ENCODE results near the gene XYLT1.
"Not testable (repeated sequence)": the region's sequence is repeated elsewhere in the genome, so short reads cannot be mapped to it uniquely, and the experiment has no call there.

XYLT1 gene

DNA sequence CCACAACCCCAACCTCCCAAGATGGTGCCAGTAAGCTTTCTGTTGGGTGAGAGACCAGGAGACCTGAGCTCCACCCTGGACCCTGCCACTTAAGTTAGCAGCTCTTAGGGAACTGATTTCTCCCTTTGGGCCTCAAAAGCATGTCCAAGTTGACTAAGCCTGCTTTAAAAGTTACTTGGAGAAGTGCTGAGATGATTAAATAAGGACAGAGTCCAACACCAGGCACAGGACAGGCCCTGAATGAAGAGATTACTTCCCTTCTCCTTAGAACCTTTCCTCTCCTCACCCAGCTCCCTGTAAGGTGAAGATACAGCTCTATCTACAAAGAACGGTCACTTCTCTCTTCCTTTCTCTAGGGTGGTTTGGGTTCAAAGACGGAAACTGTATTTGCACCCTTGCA, 162.6 kb downstream of the XYLT1 start:
- DNase-seq (ENCODE audit: low read depth) = no peak

DNA sequence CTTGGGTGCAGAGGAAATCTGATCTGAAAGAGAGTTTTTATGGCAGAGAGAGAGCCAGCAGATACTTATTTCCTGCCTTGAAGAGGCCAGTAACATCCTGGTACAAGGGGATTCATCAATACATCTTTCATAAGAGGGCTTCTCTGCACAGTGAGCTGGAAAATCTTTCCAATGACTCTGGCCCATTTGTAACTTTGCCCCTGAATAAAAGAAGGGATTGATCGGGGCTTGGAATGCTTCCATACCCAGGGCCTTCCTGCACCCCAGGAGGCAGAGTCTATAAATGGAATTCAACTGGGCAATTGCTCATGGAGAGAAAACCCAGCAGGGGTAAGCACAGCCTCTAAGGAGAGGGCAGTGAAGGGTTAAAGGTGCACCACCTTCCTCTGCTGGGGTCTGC, 163.3 kb downstream of the XYLT1 start:
- DNase-seq (ENCODE audit: low read depth) = no peak

DNA sequence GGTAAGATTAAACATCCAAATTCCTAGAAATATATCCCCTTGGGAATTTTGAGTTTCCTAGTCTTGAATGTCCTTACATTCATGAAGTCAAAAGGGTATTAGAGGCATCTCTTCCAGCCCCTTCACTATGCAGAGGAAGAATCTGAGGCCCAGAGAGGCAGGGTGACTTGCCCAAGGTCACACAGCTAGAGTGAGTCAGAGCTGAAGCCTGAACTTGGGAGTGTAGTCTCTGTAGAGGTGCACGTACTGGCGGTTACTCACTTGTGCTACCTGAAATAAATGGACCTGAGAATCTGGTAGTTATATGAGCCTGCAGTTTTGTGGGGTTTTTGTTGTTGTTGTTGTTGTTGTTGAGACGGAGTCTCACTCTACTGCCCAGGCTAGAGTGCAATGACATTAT, 164.0 kb downstream of the XYLT1 start:
- DNase-seq (ENCODE audit: low read depth) = no peak

DNA sequence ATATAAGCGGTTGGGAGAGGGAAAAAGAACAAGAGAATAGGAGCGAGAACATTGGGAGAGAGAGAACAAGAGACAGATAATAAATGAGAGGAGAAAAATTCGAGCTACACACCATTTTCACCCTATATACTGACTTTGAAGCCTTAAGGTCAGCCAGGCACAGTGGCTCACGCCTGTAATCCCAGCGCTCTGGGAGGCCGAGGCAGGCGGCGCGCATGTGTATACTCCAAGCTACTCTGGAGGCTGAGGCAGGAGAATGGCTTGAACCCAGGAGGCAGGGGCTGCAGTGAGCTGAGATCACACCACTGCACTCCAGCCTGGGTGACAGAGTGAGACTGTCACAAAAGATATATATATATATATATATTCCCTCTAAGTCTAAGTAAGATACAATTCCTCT, 164.5 kb downstream of the XYLT1 start:
- DNase-seq (ENCODE audit: low read depth) = not testable (repeated sequence)

DNA sequence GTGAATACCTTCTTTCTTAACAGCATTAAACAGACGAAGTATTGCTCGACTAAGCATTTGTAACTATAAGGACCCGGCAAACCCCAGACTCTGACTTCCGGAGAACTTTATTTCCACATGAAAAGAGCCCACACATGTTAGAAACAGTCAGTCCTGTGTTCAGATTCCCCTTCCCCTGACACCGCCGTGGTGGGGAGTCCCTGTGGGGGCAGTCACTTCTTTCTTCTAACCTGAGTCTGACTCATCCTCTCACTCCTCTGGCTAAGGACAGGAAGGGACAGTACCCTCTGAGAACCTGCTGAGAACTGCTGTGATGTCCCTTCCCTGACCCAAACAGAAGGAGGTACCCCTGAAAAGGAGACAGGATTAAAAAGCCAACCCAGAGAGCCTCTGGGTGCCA, 165.1 kb downstream of the XYLT1 start:
- no peak for DNase-seq (ENCODE audit: low read depth)

DNA sequence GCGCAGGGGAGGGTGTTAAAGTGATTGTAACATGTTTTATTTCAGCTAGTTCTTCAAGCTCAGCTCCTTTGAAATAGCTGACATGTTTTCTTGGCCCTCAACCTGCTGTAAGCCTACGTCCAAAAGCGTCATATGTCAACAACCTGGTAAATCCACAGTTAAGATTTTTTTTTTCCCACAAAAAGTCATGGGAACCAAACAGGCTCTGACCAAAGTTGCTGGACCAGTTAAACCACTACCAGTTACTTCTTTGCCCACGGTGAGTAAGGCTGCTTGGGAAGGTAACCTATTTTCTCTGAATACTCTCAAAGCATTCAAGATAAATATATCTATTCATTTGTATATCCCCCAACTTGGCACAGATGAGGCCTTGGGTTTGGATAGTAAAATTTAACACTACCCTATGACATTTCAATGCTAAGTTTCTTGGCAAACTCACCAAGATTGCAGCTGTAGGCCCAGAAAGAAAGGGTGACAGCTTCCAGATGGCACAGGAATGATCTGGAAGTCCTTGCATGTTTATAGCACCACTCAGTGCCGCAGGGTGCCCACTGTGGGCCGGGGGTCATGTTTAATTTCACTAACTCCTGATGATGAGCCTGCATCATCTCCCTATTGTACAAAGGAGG, 166.2 kb downstream of the XYLT1 start:
- DNase-seq (ENCODE audit: low read depth) = no peak

DNA sequence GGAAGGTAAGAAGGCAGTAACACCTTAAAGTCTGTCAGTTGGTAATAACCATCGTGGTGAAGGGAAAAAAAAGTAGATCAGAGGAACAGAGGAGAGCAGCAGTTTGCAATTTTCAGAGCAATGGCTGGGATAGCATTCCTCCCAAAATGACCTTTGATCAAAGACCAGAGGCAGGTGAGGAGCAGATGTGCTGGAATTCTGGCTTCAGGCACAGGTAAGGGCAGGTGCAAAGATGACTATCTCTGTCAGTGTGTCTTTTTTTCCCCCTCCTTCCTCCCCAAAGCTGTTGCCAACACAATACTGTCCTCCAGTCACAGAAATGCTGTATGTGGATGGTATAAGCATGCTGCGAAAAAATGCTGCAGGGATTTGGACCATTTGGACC, 166.7 kb downstream of the XYLT1 start:
- no peak for DNase-seq (ENCODE audit: low read depth)

DNA sequence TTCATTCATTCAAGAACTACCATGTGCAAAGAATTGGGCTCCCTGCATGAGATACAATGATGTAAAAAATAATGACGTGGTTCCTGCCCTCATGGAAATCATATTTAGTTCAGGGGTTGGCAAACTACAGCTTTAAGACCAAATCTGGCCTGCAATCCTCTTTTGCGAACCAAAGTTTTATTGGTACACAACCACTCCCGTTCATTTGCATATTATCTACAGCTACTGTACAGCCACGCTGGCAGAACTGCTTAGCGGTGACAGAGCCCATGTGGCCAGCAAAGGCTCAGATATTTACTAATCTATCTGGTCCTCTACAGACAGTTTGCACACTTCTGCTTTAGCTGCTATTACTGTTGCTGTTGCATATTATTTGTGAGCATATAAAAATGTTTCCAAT, 167.7 kb downstream of the XYLT1 start:
- DNase-seq (ENCODE audit: low read depth) = no peak

DNA sequence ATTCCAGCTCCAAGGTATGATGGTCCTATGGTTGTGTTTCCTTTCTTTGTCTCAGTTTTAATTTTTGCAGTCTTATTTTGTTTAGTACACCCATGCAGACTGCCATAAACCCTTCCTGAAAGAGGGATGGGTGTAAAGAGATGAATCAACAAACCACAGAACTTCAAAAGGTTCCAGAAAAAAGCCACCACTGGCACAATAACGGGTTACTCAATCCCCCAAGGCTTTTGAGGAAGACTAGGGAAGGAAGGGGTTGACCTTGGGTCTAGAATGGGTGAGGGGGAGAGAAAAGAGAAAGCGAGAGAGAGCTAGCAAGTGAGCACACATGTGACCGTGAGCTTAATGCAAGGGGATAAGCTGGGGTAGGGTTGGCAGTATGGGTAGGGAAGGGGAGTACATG, 168.1 kb downstream of the XYLT1 start:
- DNase-seq (ENCODE audit: low read depth) = no peak

DNA sequence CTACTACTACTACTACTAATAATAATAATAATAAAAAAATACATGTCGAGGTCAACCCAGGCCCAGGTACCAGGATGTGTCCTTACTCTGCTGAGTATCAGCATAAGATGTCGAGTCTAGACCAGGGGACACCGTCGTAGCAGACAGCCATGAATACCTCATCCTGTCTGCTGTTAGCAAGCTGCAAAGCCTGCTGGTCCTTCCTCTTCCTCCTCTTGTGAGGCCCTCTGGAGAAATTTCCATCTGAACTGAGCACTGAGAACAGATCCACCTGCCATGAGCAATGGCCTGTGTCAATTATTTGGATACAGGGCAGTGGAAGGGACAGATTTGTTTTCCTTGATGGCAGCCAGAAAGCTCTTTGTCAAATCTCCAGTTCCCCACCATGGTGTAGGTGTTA, 168.5 kb downstream of the XYLT1 start:
- DNase-seq (ENCODE audit: low read depth) = no peak

DNA sequence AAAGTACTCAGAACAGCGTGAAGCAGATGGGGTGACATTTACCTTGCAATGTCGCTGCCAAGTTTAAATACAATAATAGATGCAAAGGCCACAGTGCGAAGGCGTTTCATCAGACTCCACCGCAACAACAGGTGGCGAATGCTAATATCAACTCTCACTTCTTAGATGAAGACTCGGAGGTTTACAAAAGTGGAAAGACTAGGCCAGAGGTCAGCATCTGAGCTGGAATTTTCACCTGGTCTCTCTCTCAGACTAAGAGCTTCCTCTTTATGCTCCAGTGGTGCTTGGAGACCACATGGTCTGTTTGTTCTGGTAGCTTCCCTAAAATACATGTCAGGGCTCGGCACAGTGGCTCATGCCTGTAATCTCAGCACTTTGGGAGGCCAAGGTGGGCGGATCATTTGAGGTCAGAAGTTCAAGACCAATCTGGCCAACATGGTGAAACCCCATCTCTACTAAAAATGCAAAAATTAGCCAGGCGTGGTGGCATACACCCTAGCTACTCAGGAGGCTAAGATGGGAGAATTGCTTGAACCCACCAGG, 169.1 kb downstream of the XYLT1 start:
- DNase-seq (ENCODE audit: low read depth) = no peak

DNA sequence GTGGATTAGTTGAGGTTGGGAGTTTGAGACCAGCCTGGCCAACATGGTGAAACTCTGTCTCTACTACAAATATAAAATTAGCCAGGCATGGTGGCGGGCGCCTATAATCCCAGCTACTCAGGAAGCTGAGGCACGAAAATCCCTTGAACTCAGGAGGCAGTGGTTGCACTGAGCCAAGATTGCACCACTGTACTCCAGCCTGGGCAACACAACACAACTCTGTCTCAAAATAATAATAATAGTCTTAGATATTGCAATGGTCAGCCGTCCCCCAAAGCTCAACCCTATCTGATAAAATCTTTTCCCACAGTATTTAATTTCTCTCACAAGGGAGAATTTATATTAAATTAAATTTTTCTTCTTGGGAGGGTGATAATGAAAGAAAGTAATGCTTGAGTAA, 169.6 kb downstream of the XYLT1 start:
- no peak for DNase-seq (ENCODE audit: low read depth)

DNA sequence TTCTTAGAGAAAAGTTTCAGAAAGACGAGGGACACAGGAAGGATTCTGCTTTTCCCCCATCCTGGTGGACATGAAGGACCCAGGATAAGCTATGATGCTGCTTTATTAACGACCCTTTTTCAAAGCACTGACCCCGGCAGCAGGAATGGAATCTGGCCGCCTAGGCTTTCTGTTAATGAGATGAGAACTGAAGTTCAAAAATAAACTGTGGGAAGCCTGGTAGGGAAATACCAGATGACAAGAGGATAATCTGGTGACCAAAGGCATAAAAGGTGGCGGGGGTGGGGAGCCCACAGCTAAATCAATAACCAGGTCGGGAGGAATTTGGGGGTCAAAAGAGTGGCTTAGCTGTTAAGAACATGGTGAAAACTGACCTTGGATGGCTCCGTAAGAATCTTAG, 171.0 kb downstream of the XYLT1 start:
- DNase-seq (ENCODE audit: low read depth) = no peak

DNA sequence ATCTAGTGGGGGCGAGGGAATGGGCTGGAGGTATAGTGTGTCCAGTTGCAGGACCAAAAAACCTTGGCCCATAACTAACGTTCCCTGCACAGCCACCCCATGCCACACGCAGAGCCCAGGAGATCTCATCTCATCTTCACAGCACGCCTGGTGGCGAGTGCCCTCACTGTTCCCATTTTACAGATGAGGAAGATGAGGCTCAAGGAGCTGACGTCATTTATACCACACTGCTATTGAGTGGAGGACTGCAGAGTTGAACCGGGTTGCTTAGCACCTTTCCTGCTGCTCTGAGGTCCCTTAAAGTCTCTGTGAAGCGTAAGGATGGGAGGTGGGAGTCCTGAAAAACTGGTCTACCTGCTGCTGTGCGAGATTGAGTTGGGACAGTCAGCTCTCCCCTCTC, 172.5 kb downstream of the XYLT1 start:
- DNase-seq (ENCODE audit: low read depth) = no peak

DNA sequence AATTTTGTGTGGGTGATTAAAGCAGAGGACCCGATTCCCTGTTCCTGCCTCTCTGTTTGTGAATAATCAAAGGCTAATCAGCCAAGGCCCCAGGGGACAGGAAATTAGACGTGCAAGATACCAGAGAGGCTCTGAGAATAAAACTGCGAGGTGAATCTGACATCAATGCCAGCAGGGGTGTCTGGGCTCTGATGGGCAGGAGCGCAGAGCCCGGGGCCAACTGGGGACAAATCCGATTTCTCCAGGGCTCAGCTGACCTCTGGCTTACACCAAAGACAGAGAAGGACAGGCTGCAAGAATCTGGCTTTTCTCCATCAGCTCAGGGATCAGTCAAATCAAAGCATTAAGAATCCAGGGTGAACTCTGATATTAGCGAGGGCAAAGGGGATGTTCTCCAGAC, 174.3 kb downstream of the XYLT1 start:
- no peak for DNase-seq (ENCODE audit: low read depth)

DNA sequence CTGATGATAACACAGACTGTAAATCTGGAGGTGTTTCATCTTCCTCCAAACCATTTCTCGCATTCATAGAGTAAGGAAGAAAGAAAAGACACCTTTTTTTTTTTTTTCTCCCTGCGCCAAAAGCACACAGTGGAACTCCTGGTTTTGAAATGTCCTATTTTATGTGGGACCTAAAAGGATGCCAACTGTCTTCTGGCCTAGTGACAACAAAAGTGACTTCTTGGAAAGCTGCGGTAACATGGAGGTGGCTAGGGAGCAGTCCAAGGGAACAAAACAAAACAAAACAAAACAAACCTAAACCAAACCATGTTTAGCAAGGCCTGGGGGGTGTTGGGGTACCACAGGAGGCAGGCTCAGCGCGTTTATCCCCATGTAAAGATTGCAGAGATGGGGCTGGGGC, 174.8 kb downstream of the XYLT1 start:
- DNase-seq (ENCODE audit: low read depth) = no peak

DNA sequence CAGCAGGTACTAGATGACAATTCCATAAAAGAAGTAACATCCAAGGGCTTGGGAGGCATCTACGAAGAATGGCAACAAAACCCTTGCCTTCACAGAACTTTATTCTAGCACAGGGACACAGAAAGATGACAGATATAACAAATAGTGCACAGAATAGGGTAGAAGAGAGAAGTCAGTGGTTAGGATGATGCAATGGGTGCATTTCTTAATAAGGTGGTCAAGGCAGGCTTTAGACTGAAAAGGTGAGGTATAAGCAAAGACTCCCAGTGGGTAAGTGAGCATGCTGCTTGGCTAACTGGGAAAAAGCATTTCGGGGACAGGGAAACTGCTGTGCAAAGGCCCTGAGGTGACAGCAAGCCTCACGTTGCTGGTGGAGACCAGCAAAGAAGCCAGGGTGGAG, 175.9 kb downstream of the XYLT1 start:
- DNase-seq (ENCODE audit: low read depth) = no peak

DNA sequence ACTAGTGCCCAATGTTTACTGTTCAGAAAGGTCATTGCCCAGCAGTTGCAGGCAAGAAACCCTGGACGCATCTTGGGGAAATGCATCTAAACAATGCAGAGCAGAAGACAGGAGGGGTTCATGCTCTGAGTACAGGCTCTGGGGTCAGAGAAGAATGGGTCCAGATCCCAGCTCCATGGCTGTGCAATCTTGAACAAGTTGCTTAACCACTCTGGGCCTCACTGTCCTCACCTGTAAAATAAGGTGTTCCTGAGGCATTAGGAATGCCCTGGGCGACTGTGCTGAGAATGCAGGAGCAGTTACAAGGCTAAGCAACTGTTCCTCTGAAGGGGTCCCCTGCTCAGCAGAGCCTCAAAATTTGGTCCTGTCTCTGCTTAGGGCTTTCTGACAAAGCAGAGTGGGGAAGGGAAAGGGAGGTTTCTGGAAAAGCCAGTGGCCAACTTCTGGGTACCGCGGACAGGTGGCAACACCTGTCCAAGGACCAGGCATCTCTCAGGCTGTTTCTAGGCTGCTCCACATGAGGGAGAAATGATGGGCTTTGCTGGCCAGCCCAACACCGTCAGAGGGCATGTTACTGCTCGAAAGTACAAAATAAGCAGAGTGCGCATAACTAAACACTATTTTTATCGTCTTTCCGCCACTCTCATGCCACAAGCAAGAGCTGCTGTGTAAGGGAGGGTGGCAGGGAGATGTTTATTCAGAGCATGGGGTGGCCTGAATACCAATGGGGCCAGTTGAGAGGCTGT, 176.8 kb downstream of the XYLT1 start:
- no peak for DNase-seq (ENCODE audit: low read depth)

DNA sequence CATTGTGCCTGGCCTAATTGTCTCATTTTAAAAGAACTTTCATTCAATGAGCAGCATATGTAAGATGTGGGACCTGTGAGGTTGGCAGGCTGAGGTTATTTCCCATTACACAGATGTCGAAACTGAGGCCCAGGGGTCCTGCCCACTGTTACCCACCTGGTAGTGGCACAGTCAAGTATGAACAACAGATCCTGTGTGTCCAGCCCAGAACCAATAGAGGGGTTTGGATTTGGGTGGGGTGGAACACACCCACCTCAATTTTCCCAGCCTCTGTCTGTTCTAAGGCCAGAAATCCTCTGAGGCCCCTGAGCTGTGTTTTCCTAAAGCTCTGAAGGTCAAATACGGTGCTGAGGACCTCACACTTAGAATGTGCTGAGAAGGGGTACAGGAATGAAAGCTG, 179.5 kb downstream of the XYLT1 start:
- DNase-seq (ENCODE audit: low read depth) = no peak

DNA sequence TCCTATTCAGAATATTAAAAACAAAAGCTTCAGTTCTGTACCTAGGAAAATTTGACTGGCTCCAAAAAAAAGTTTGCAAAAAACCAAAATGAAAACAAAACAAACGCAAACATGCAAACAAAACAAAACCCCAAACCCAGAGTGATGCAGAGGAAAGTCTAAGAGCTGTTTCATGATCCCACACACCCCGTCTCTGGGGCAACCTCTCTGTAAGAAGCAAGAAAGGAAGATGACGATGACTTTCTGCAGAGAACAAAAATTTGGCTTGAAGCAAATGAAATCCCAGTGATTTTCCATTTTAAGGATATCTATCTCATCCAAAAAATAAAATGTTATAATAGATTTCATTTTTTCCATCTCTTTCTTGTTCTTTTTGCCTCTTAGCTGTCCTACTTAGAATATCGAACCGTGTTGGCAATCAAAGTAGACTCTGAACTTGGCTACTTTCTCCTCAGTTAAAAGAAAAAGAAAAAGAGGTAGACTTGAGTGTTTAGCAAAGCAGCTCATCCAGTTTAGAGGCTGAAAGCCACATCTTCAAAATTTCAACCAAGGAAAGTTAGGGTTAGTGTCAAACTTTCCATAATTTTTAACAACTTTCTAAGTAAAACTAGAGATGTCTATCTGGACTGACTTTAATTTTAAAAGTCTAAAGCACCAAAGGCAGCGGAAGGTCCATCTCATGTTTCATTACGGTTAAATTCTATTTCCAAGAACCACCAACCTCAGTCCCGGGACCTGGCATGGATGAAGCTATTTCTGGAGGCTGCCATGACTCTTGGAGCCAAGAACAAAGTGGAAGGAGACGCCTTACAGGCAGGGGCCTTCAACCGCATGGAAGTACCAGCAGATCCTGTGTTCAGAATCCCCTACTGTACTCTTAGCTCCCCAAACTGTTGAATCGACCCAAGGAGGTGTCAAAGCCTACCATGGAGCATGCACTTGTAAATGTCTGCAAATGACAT, 180.8 kb downstream of the XYLT1 start:
- no peak for DNase-seq (ENCODE audit: low read depth)

DNA sequence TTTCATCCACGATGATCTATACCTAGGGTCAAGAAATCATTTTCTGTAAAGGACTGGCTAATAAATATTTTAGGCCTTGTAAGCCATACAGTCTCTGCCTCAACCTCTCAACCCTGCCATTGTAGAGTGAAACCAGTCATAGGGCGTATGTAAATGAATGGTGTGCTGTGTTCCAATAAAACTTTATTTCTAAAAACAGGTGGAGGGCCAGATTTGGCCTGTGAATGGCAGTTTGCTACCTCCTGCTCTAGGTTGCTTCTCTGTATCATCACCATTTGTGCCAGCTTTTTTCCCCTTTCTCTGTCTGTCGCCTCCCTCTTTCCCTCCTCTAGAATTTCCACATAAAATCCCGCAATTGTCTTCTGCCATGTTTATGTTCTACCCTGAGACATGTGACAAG, 181.7 kb downstream of the XYLT1 start:
- DNase-seq (ENCODE audit: low read depth) = no peak

DNA sequence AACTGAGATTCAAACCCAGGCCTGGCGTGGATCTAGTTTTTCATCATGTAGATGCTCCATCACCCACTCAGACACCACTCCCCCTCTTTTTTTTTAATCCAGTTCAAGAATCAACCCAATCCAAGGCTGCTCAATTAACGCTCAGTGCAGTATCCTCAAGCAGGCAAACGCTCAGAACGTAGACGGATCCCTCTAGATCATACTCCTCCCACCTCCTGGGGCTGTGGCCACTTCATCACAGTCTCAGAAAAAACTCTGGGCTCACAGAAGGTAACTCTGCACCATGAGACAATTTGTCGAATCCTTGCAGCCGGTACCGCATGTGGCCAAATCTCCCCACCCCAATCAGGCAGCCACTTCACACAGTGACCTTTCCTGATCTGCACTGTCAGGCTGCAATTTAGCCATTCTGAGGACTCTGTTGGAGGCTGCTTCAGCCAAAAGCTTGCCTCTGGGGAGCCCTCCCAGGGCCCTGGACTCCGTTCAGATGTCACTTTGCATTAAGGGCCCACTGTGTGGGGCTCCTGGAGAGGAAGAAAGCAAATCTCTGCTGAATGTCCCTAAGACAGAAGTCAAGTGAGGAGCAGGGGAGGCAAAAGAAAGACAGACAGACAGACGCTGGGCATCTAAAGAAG, 183.5 kb downstream of the XYLT1 start:
- DNase-seq (ENCODE audit: low read depth) = no peak

Data from activated T-cell treated with anti-CD3 and anti-CD28 coated beads for 1 hour (primary cell).